Measurements from ENCODE around the gene CES1. TPM values are rescaled to one million over a fixed set of nuclear protein-coding genes. Genes with fewer than 3 reads are reported as not detected.
"Not testable (repeated sequence)": the region's sequence is repeated elsewhere in the genome, so short reads cannot be mapped to it uniquely, and the experiment has no call there.

The CES1 gene
- total and polyA plus RNA-seq, 10 of the 15 experiments (the other 5 are each of a cell fraction or from before 2014, with no cell fraction given) = 0.08 to 0.69 (median 0.27) TPM; not detected in 6

DNA sequence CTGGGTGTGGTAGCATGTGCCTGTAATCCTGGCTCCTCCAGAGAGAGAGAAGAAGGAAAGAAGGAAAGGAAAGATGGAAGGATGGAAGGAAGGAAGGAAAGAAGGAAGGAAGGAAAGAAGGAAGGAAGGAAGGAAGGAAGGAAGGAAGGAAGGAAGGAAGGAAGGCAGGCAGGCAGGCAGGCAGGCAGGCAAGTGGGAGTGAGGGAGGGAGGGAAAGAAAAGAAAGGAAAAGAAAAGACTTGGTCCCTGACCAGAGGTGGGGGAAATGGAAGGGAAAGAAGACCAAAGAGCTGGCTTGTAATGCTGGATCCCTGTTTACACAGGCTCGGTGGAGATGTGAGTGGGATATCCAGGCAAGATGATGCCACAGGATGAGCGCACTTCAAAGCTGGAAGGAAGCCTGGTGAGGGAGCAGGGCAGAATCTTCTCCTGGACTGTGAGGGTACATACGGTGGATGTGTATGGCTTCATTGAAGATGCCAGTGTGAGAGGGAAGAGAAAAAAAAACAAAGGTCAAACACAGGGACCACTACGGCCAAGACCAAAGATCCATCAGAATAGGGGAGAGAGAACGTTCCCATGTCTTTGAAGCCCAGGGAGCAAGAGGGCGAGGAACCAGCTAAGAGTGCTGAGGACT lies 2.1 kb downstream of the CES1 start (continued):
- TF ChIP-seq HDAC6 (IDR thresholded peaks at IDR 0.05; ENCODE audit: unreplicated experiment) = no peak
- TF ChIP-seq ESRRA (IDR thresholded peaks at IDR 0.05; ENCODE audit: low read length) = no peak
- TF ChIP-seq IKZF1 (conservative IDR thresholded peaks at IDR 0.05) = no peak
- no peak for TF ChIP-seq TCF12 (IDR thresholded peaks at IDR 0.05; ENCODE audit: low read depth, low read length)
- no peak for TF ChIP-seq NFYB (IDR thresholded peaks at IDR 0.05; ENCODE audit: insufficient read depth, low read depth, low read length)

DNA sequence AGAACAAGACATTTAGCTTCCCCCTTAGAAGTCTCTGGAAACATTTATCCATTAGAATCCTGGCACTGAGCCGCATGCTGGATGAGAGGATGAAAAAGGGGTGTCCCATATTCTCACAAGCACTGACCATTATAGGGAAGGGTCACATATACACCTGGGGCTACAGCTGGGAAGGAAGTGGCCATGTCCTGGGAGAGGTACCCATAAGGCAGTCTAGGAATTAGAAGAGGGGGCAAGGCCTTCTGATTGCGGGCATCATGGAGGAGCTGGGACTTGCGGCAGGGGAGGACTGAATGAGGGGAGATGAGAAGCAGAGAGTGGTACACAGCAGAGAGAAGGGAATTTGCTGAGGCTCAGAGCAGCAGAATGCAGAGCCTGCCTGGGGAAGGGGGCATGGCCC lies 3.7 kb downstream of the CES1 start:
- in situ Hi-C loops (cut with MboI) = loop anchor here (10.0 kb wide), 1 partner anchor 64 kb away; no protein-coding TSS in a partner anchor
- CTCF ChIA-PET = interaction anchor here (0.8 kb wide), 1 partner anchor 361 kb away, joined by 3 read pairs; no protein-coding TSS in a partner anchor
- H3K9ac ChIP-seq (ENCODE audit: control insufficient read depth, insufficient read depth, low read length); H3K4me3 ChIP-seq; H3K9me3 ChIP-seq (replicated peaks; ENCODE audit: control insufficient read depth, insufficient read depth, low read length); H3K4me1 ChIP-seq (ENCODE audit: control insufficient read depth, insufficient read depth, low read length); H3K4me2 ChIP-seq (ENCODE audit: control insufficient read depth, insufficient read depth); RAD21 ChIA-PET (ENCODE audit: unreplicated experiment); H3K27ac ChIP-seq (ENCODE audit: control insufficient read depth, insufficient read depth); BruUV-seq (replicated peaks); H3K36me3 ChIP-seq (ENCODE audit: control insufficient read depth in 2 of 2, insufficient read depth in 2 of 2, low read length in 1 of 2); H2AFZ ChIP-seq (ENCODE audit: control insufficient read depth, low read depth, low read length); ATAC-seq; H4K20me1 ChIP-seq (ENCODE audit: control insufficient read depth, insufficient read depth); FAIRE-seq; intact Hi-C loops (cut with micrococcal nuclease; ENCODE audit: unreplicated experiment); H3K79me2 ChIP-seq (ENCODE audit: control insufficient read depth, insufficient read depth, low read length); H3K27me3 ChIP-seq (replicated peaks in 1 of 2; ENCODE audit: control insufficient read depth in 2 of 2, insufficient read depth in 2 of 2, low read length in 1 of 2); DNase-seq (ENCODE audit: low read depth, low spot score); POLR2A ChIA-PET; SMC1A ChIA-PET (ENCODE audit: uncharacterized antibody, unreplicated experiment): not testable (repeated sequence)
- 78% methylated on average over 3 of the region's 3 CpGs for WGBS (ENCODE audit: insufficient coverage, insufficient replicate concordance, low lambda C conversion rate, missing lambda C conversion rate)

DNA sequence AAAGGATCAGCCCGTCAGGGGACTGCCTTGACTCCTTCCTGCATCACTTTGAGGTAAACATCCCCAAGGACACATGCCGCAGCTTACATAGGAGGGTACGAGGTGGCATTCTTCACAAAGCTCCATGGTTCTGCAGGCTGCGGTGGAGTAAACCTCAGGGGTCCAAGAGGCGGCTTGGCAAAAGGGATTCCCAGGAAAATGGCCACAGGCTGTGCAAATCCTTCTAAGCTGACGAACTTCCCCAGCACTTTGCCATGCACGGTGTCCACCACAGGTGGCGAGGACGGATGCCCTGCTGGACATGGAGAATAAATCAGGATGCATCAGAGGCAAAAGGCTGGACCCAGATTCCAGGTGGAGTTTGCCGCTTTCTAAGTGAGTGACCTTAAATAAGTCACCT lies 4.2 kb downstream of the CES1 start:
- no peaks in the 10 kb centered on the region for H4K20me1 ChIP-seq (ENCODE audit: control insufficient read depth, insufficient read depth)
- H3K9ac ChIP-seq (ENCODE audit: control insufficient read depth, insufficient read depth, low read length) = no peak overlapping the region
- RAD21 ChIA-PET (ENCODE audit: unreplicated experiment) = no interaction called here
- no TSS peak for BruUV-seq (replicated peaks)
- no peaks in the 10 kb centered on the region for H3K36me3 ChIP-seq (ENCODE audit: control insufficient read depth in 2 of 2, insufficient read depth in 2 of 2, low read length in 1 of 2)
- H2AFZ ChIP-seq (ENCODE audit: control insufficient read depth, low read depth, low read length) = no peak overlapping the region
- H3K27me3 ChIP-seq (replicated peaks in 1 of 2; ENCODE audit: control insufficient read depth in 2 of 2, insufficient read depth in 2 of 2, low read length in 1 of 2) = no peaks in the 10 kb centered on the region
- no peak overlapping the region for H3K27ac ChIP-seq (ENCODE audit: control insufficient read depth, insufficient read depth)
- H3K4me2 ChIP-seq (ENCODE audit: control insufficient read depth, insufficient read depth) = no peak overlapping the region
- ATAC-seq (no peak), FAIRE-seq (no peak), DNase-seq (ENCODE audit: low read depth, low spot score) (no peak)
- CTCF ChIA-PET = no interaction called here
- H3K4me1 ChIP-seq (ENCODE audit: control insufficient read depth, insufficient read depth, low read length) = no peaks in the 10 kb centered on the region
- H3K79me2 ChIP-seq (ENCODE audit: control insufficient read depth, insufficient read depth, low read length) = no peaks in the 10 kb centered on the region
- in situ Hi-C loops (cut with MboI) = loop anchor here (10.0 kb wide), 1 partner anchor 64 kb away; no protein-coding TSS in a partner anchor
- H3K9me3 ChIP-seq (replicated peaks; ENCODE audit: control insufficient read depth, insufficient read depth, low read length) = no peaks in the 10 kb centered on the region
- no peak overlapping the region for H3K4me3 ChIP-seq
- WGBS (ENCODE audit: insufficient coverage, insufficient replicate concordance, low lambda C conversion rate, missing lambda C conversion rate) = 21% methylated on average over 10 of the region's 10 CpGs
- SMC1A ChIA-PET (ENCODE audit: uncharacterized antibody, unreplicated experiment) = no interaction called here
- POLR2A ChIA-PET = no interaction called here
- intact Hi-C loops (cut with micrococcal nuclease; ENCODE audit: unreplicated experiment) = loop anchor here (1.0 kb wide), 1 partner anchor 63 kb away; no protein-coding TSS in a partner anchor
- TF ChIP-seq CHD2 (IDR thresholded peaks at IDR 0.05; ENCODE audit: borderline replicate concordance, low read depth, low read length) (no peak), RCOR1 (conservative IDR thresholded peaks at IDR 0.05; ENCODE audit: low read depth, low read length) (no peak), WRNIP1 (IDR thresholded peaks at IDR 0.05; ENCODE audit: borderline replicate concordance, low read depth, low read length) (no peak), SRF (IDR thresholded peaks at IDR 0.05; ENCODE audit: low read depth in 2 of 2, low read length in 2 of 2) (no peak), NBN (IDR thresholded peaks at IDR 0.05) (no peak), ZNF622 (IDR thresholded peaks at IDR 0.05) (no peak), PAX5 (IDR thresholded peaks at IDR 0.05; ENCODE audit: borderline replicate concordance, low read depth, low read length) (no peak), BHLHE40 (IDR thresholded peaks at IDR 0.05; ENCODE audit: borderline replicate concordance in 1 of 2, low read depth in 2 of 2, low read length in 1 of 2) (no peak), ASH2L (IDR thresholded peaks at IDR 0.05; ENCODE audit: borderline replicate concordance, low read depth) (no peak)
- TF ChIP-seq, protein P1, sequence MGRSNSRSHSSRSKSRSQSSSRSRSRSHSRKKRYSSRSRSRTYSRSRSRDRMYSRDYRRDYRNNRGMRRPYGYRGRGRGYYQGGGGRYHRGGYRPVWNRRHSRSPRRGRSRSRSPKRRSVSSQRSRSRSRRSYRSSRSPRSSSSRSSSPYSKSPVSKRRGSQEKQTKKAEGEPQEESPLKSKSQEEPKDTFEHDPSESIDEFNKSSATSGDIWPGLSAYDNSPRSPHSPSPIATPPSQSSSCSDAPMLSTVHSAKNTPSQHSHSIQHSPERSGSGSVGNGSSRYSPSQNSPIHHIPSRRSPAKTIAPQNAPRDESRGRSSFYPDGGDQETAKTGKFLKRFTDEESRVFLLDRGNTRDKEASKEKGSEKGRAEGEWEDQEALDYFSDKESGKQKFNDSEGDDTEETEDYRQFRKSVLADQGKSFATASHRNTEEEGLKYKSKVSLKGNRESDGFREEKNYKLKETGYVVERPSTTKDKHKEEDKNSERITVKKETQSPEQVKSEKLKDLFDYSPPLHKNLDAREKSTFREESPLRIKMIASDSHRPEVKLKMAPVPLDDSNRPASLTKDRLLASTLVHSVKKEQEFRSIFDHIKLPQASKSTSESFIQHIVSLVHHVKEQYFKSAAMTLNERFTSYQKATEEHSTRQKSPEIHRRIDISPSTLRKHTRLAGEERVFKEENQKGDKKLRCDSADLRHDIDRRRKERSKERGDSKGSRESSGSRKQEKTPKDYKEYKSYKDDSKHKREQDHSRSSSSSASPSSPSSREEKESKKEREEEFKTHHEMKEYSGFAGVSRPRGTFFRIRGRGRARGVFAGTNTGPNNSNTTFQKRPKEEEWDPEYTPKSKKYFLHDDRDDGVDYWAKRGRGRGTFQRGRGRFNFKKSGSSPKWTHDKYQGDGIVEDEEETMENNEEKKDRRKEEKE (IDR thresholded peaks at IDR 0.05) = no peak
